ENCODE results near the gene HYKK. TPM values are rescaled to one million over a fixed set of nuclear protein-coding genes. Genes with fewer than 3 reads are reported as not detected.

Gene HYKK
- polyA plus RNA-seq, 1 of the 3 experiments (the other 2 are of a cell fraction): 2.2 TPM

DNA sequence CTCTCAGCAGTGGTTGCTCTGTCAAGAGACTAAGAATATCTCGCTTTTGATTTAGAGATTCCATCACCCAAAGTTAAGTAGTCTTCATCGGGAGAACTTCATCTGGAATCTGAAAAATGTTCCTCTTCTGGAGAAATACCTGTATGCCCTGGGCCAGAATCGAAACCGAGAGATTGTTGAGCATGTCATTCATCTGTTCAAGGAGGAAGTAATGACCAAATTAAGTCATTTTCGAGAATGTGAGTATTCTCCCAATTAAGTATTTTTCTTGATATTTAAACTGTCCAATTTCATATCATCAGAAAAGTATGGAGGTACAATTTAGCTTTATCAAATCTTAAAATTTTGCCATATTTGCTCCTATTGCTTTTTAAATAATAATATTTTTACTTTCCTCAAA lies 19.9 kb downstream of the HYKK start:
- Histone ChIP-seq H3K36me3 (replicated peaks in 1 of 2; ENCODE audit: control insufficient read depth in 1 of 2, insufficient read depth in 2 of 2, low read length in 1 of 2) (no peaks in the 10 kb centered on the region), H3K27me3 (ENCODE audit: insufficient read depth) (no peaks in the 10 kb centered on the region), H3K4me2 (no peak overlapping the region), H3K9me3 (no peaks in the 10 kb centered on the region), H3F3A (replicated peaks; ENCODE audit: insufficient read depth) (no peaks in the 10 kb centered on the region), H3K79me2 (ENCODE audit: insufficient read depth) (no peaks in the 10 kb centered on the region), H2AFZ (ENCODE audit: low read depth) (no peak overlapping the region), H3K9me2 (no peaks in the 10 kb centered on the region), H3K4me1 (ENCODE audit: control insufficient read depth in 1 of 2, insufficient read depth in 2 of 2, low read depth in 1 of 2, low read length in 1 of 2) (no peaks in the 10 kb centered on the region), H4K20me1 (ENCODE audit: insufficient read depth) (no peaks in the 10 kb centered on the region), H3K27ac (ENCODE audit: low read depth in 2 of 2, low read length in 1 of 2) (no peak overlapping the region), H3K4me3 (ENCODE audit: low read depth in 2 of 2, low read length in 1 of 2) (no peak overlapping the region), H3K9ac (no peak overlapping the region)
- no peak for TF ChIP-seq FOXJ3 (CRISPR knock-in tag; IDR thresholded peaks at IDR 0.05)
- TF ChIP-seq, protein P1, sequence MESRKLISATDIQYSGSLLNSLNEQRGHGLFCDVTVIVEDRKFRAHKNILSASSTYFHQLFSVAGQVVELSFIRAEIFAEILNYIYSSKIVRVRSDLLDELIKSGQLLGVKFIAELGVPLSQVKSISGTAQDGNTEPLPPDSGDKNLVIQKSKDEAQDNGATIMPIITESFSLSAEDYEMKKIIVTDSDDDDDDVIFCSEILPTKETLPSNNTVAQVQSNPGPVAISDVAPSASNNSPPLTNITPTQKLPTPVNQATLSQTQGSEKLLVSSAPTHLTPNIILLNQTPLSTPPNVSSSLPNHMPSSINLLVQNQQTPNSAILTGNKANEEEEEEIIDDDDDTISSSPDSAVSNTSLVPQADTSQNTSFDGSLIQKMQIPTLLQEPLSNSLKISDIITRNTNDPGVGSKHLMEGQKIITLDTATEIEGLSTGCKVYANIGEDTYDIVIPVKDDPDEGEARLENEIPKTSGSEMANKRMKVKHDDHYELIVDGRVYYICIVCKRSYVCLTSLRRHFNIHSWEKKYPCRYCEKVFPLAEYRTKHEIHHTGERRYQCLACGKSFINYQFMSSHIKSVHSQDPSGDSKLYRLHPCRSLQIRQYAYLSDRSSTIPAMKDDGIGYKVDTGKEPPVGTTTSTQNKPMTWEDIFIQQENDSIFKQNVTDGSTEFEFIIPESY (IDR thresholded peaks at IDR 0.05; ENCODE audit: borderline replicate concordance, low read depth): no peak
- no peak for TF ChIP-seq SIN3A (IDR thresholded peaks at IDR 0.05; ENCODE audit: borderline replicate concordance, low read depth, low read length)
- TF ChIP-seq, protein P2, sequence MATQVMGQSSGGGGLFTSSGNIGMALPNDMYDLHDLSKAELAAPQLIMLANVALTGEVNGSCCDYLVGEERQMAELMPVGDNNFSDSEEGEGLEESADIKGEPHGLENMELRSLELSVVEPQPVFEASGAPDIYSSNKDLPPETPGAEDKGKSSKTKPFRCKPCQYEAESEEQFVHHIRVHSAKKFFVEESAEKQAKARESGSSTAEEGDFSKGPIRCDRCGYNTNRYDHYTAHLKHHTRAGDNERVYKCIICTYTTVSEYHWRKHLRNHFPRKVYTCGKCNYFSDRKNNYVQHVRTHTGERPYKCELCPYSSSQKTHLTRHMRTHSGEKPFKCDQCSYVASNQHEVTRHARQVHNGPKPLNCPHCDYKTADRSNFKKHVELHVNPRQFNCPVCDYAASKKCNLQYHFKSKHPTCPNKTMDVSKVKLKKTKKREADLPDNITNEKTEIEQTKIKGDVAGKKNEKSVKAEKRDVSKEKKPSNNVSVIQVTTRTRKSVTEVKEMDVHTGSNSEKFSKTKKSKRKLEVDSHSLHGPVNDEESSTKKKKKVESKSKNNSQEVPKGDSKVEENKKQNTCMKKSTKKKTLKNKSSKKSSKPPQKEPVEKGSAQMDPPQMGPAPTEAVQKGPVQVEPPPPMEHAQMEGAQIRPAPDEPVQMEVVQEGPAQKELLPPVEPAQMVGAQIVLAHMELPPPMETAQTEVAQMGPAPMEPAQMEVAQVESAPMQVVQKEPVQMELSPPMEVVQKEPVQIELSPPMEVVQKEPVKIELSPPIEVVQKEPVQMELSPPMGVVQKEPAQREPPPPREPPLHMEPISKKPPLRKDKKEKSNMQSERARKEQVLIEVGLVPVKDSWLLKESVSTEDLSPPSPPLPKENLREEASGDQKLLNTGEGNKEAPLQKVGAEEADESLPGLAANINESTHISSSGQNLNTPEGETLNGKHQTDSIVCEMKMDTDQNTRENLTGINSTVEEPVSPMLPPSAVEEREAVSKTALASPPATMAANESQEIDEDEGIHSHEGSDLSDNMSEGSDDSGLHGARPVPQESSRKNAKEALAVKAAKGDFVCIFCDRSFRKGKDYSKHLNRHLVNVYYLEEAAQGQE (IDR thresholded peaks at IDR 0.05; ENCODE audit: low read depth, low read length): no peak
- no peak for TF ChIP-seq GABPA (IDR thresholded peaks at IDR 0.05; ENCODE audit: low read depth)
- no peak for TF ChIP-seq RFX5 (IDR thresholded peaks at IDR 0.05; ENCODE audit: low read length)
- no peak for TF ChIP-seq NFIC (IDR thresholded peaks at IDR 0.05; ENCODE audit: borderline replicate concordance)
- no peak for TF ChIP-seq FOSL2 (IDR thresholded peaks at IDR 0.05; ENCODE audit: borderline replicate concordance, low read depth)
- TF ChIP-seq RAD21 (IDR thresholded peaks at IDR 0.05; ENCODE audit: low read length): no peak
- TF ChIP-seq, protein P3, sequence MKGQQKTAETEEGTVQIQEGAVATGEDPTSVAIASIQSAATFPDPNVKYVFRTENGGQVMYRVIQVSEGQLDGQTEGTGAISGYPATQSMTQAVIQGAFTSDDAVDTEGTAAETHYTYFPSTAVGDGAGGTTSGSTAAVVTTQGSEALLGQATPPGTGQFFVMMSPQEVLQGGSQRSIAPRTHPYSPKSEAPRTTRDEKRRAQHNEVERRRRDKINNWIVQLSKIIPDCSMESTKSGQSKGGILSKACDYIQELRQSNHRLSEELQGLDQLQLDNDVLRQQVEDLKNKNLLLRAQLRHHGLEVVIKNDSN (IDR thresholded peaks at IDR 0.05; ENCODE audit: borderline replicate concordance, low read depth): no peak
- no peak for TF ChIP-seq TAF1 (IDR thresholded peaks at IDR 0.05; ENCODE audit: borderline replicate concordance, low read depth, low read length)
- DNase-seq: no peak
- WGBS (ENCODE audit: low lambda C conversion rate): 65% methylated on average over 5 of the region's 5 CpGs
- ChIA-PET CTCF (interaction anchor here (1.5 kb wide), 1 partner anchor 14 kb away, joined by 3 read pairs; no protein-coding TSS in a partner anchor), POLR2A (no interaction called here)

DNA sequence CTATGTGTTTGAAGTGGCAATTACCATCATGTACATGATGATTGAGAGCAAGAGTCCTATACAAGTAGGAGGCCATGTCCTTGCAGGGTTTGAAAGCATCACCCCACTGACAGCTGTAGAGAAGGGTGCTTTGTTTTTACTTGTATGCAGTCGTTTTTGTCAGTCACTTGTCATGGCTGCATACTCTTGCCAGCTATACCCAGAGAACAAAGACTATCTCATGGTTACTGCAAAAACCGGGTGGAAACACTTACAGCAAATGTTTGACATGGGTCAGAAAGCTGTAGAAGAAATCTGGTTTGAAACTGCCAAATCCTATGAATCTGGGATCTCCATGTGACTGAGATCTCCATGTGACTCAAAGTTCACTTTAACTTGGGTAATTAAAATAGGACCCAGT lies 26.0 kb downstream of the HYKK start:
- DNase-seq: no peak
- Histone ChIP-seq H2AFZ (ENCODE audit: low read depth) (no peak overlapping the region), H3K36me3 (replicated peaks in 1 of 2; ENCODE audit: control insufficient read depth in 1 of 2, insufficient read depth in 2 of 2, low read length in 1 of 2) (no peaks in the 10 kb centered on the region), H4K20me1 (ENCODE audit: insufficient read depth) (no peaks in the 10 kb centered on the region), H3K9ac (no peak overlapping the region), H3K4me2 (no peak overlapping the region), H3K9me3 (no peaks in the 10 kb centered on the region), H3K27me3 (ENCODE audit: insufficient read depth) (no peaks in the 10 kb centered on the region), H3K4me3 (ENCODE audit: low read depth in 2 of 2, low read length in 1 of 2) (no peak overlapping the region), H3K9me2 (no peaks in the 10 kb centered on the region), H3K4me1 (ENCODE audit: control insufficient read depth in 1 of 2, insufficient read depth in 2 of 2, low read depth in 1 of 2, low read length in 1 of 2) (peaks cover 0 to 2% of the 10 kb centered on the region in 2 experiments; a peak in 1 of 4 replicates), H3K27ac (ENCODE audit: low read depth in 2 of 2, low read length in 1 of 2) (no peak overlapping the region), H3K79me2 (ENCODE audit: insufficient read depth) (no peaks in the 10 kb centered on the region), H3F3A (replicated peaks; ENCODE audit: insufficient read depth) (no peaks in the 10 kb centered on the region)
- no peak for TF ChIP-seq MEF2A (IDR thresholded peaks at IDR 0.05; ENCODE audit: borderline replicate concordance, low read depth)
- TF ChIP-seq TAF1 (IDR thresholded peaks at IDR 0.05; ENCODE audit: borderline replicate concordance, low read depth, low read length): no peak
- TF ChIP-seq YY1 (IDR thresholded peaks at IDR 0.05; ENCODE audit: low read depth): no peak
- TF ChIP-seq NFIC (IDR thresholded peaks at IDR 0.05; ENCODE audit: borderline replicate concordance): no peak
- no peak for TF ChIP-seq GABPA (IDR thresholded peaks at IDR 0.05; ENCODE audit: low read depth)
- 39% methylated on average over 2 of the region's 2 CpGs for WGBS (ENCODE audit: low lambda C conversion rate)
- CTCF ChIA-PET: no interaction called here
- POLR2A ChIA-PET: no interaction called here
